ENCODE data around the gene SH2D4B. TPM values are rescaled to one million over a fixed set of nuclear protein-coding genes. Genes with fewer than 3 reads are reported as not detected.
A peak's percentile ranks its signal among the peaks of the same experiment; 100 is the strongest.

The SH2D4B gene
- under 1 TPM in 1 of 2 donors, not detected in 1; 0.12 TPM for total RNA-seq

GRCh38 chr10:80537736-80538480 lies at the start of gene SH2D4B:
TSS of gene SH2D4B (plus strand) at chr10:80537902. CDS start at chr10:80538332, 430 bp downstream.
- TF ChIP-seq, protein P1, sequence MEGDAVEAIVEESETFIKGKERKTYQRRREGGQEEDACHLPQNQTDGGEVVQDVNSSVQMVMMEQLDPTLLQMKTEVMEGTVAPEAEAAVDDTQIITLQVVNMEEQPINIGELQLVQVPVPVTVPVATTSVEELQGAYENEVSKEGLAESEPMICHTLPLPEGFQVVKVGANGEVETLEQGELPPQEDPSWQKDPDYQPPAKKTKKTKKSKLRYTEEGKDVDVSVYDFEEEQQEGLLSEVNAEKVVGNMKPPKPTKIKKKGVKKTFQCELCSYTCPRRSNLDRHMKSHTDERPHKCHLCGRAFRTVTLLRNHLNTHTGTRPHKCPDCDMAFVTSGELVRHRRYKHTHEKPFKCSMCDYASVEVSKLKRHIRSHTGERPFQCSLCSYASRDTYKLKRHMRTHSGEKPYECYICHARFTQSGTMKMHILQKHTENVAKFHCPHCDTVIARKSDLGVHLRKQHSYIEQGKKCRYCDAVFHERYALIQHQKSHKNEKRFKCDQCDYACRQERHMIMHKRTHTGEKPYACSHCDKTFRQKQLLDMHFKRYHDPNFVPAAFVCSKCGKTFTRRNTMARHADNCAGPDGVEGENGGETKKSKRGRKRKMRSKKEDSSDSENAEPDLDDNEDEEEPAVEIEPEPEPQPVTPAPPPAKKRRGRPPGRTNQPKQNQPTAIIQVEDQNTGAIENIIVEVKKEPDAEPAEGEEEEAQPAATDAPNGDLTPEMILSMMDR (IDR thresholded peaks at IDR 0.05), result no peak
- no peak within 1 kb of the TSS for H3K4me3 ChIP-seq
- H3K4me1 ChIP-seq, result peaks cover 0 to 12% of the 10 kb centered on the region in 2 donors
- no peak within 1 kb of the TSS for H3K27ac ChIP-seq
- peak; percentile 54 for DNase-seq (ENCODE audit: low spot score)
- no peaks in the 10 kb centered on the region for H3K9me3 ChIP-seq
- H3K27me3 ChIP-seq, result no peaks in the 10 kb centered on the region
- no peaks in the 10 kb centered on the region for H3K36me3 ChIP-seq

DNA sequence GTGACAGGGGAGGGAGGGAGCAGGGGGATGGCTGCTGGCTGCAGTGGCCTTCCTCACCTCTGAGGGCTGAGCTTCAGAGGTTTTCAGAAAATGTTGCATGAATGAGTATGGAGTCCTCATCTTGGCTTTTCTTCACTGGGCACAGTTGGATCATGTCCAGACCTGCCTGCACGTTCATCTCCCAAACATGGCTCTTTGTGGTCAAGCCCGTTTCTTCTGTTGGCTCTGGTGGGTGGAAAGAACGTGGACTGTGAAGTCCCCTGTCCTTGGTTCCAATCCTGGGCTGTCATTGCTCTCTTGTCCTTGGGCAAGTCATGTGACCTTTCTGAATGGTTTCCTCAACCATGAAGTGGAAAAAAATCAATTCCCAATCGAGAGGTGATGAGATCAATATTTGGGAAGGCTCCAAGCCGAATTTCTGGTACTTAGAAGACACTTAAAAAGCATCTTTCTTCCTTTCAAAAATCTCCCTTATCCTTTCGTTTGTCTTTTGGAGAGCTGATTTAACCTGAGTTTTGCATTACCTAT lies 49.1 kb upstream of the SH2D4B start:
- no peak overlapping the region for H3K27ac ChIP-seq
- TF ChIP-seq, protein P1 (IDR thresholded peaks at IDR 0.05), result no peak

DNA sequence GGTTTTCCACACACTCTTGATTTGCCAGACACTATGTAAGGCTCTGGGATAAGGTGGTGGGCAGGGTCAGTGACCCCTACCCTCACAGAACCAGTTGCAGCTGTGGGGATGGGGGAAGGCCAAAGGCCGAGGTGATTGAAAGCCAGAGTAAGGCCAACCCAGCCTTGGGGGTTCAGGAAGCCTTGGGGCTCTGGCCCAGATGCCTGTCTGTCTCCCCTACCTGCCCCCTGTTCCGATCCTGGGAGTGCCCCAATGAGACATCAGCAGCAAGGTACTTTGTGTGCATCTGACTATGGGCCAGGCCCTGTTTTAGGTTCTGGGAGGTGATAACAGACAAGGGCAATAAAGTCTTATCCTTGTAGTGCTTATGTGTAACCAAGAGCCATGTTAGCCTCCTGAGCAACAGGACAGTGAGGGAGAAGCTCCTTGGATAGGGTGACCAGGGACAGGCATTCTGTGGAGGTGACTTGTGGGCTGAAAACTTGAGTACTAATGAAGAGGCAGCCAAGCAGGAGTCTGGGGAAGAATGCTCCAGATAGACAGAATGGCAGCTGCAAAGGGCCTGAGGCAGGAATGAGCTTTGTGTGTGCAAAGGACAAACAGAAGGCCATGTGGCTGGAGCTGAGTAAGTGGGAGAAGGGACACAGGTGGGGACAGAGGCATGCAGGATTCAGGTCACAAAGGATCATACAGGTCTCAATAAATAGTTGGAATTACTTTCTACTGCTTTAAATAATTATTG lies 48.2 kb upstream of the SH2D4B start:
- H3K27ac ChIP-seq, result no peak overlapping the region
- H3K36me3 ChIP-seq, result peaks cover 22% of the 10 kb centered on the region
- H3K9me3 ChIP-seq, result no peaks in the 10 kb centered on the region
- no peaks in the 10 kb centered on the region for H3K27me3 ChIP-seq
- no peak overlapping the region for H3K4me3 ChIP-seq
- TF ChIP-seq, protein P1 (IDR thresholded peaks at IDR 0.05), result no peak
- no peak for DNase-seq (ENCODE audit: low spot score)
- peaks cover 0 to 79% of the 10 kb centered on the region in 2 donors for H3K4me1 ChIP-seq

More for the DNA sequence above, 49.1 kb upstream of the SH2D4B start:
- Histone ChIP-seq H3K36me3 (peaks cover 22% of the 10 kb centered on the region), H3K4me3 (no peak overlapping the region), H3K4me1 (peaks cover 0 to 78% of the 10 kb centered on the region in 2 donors), H3K9me3 (no peaks in the 10 kb centered on the region), H3K27me3 (no peaks in the 10 kb centered on the region)
- no peak for DNase-seq (ENCODE audit: low spot score)

GRCh38 chr10:80491251-80492102 lies 46.2 kb upstream of the SH2D4B start:
- H3K9me3 ChIP-seq, result no peaks in the 10 kb centered on the region
- H3K4me3 ChIP-seq, result no peak overlapping the region
- peaks cover 0 to 78% of the 10 kb centered on the region in 2 donors for H3K4me1 ChIP-seq
- DNase-seq (ENCODE audit: low spot score), result no peak
- H3K27ac ChIP-seq, result no peak overlapping the region
- H3K36me3 ChIP-seq, result peaks cover 22% of the 10 kb centered on the region
- H3K27me3 ChIP-seq, result no peaks in the 10 kb centered on the region
- TF ChIP-seq, protein P1 (IDR thresholded peaks at IDR 0.05), result no peak

DNA sequence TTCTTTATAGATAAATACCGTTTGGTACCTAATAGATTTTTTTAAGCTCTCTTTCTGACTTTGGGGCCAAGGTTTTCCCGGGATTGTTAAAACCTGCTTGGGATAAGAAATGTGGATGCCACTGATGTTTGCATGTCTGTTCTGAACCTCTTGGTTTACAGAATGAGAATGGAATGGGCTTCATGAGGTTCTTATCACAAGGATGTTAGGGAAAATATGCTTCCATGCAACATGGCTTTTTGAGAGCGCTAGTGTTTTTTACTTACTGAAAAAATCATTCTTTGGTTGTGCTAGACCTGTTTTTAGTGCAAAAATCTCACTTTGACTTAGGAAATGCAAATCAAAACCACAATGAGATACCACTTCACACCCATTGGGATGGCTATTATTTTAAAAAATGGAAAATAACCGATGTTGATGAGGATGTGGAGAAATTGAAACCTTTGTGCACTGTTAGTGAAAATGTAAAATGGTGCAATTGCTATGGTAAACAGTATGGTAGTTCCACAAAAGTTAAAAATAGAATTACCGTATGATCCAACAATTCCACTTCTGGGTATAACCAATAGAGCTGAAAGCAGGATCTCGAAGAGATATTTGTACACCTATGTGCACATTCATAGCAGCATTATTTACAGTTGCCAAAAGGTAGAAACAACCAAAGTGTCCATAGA lies 44.7 kb upstream of the SH2D4B start:
- TF ChIP-seq, protein P1 (IDR thresholded peaks at IDR 0.05), result no peak
- Histone ChIP-seq H3K9me3 (no peaks in the 10 kb centered on the region), H3K4me3 (no peak overlapping the region), H3K4me1 (peaks cover 0 to 74% of the 10 kb centered on the region in 2 donors), H3K27me3 (no peaks in the 10 kb centered on the region), H3K27ac (peak overlapping the region in 1 of 2 donors; percentile 4), H3K36me3 (peaks cover 22% of the 10 kb centered on the region)
- DNase-seq (ENCODE audit: low spot score), result no peak

Measured in right atrium auricular region (tissue), 2 donors.